Vagina (tissue), 2 donors: ENCODE measurements around the gene PPM1A. TPM values are rescaled to one million over a fixed set of nuclear protein-coding genes. Genes with fewer than 3 reads are reported as not detected.
A peak's percentile ranks its signal among the peaks of the same experiment; 100 is the strongest.

Experiments
- DNase-seq, 2 donors: peaks; one replicate each; pipeline ENCODE4 v3.0.0-alpha.2; 2017; ENCODE audit errors: extremely low spot score in 2 of 2
- H3K27ac ChIP-seq: fragments of 200-600 bp; sonication (generic); one replicate; pipeline ENCODE4 v1.5.1; 2019
- H3K27me3 ChIP-seq: fragments of 200-600 bp; sonication (generic); one replicate; pipeline ENCODE4 v1.5.1; 2019
- H3K36me3 ChIP-seq, 2 donors: fragments of 200-600 bp; sonication (generic); one replicate each; pipeline ENCODE4 v1.5.1; 2017 to 2019
- H3K4me1 ChIP-seq: fragments of 200-600 bp; sonication (generic); one replicate; pipeline ENCODE4 v1.5.1; 2019
- H3K4me3 ChIP-seq, 2 donors: fragments of 200-600 bp; sonication (generic); 1 replicate in 1 of 2; 2 replicates in 1 of 2; pipeline ENCODE4 v1.5.1; 2016 to 2019
- H3K9me3 ChIP-seq: fragments of 200-600 bp; sonication (generic); one replicate; pipeline ENCODE4 v1.5.1; 2019
- POLR2A ChIP-seq, 2 donors: fragments of 450-650 bp; IDR thresholded peaks; one replicate each; pipeline ENCODE4 v1.6.1; 2017; ENCODE audit warnings: antibody characterized with exemption in 2 of 2, mild to moderate bottlenecking in 2 of 2, moderate library complexity in 2 of 2
- POLR2AphosphoS5 ChIP-seq, 2 donors: sonication (generic); formaldehyde crosslinking; IDR thresholded peaks; one replicate each; pipeline ENCODE4 v1.9.0; 2017; ENCODE audit warnings: antibody characterized with exemption in 2 of 2, mild to moderate bottlenecking in 2 of 2, low read depth in 1 of 2; ENCODE audit not compliant: insufficient read depth in 1 of 2
- intact Hi-C: fragments of 100-400 bp; cut with DNase I; formaldehyde crosslinking; loops from one replicate; pipeline ENCODE4 v1.15.1; 2023
- total RNA-seq: library from RNA; depleted of rRNA; stranded (reverse); fragments of >200 nt; gene quantifications from one replicate; pipeline ENCODE4 v1.2.3, GENCODE V29; 2016
- TF ChIP-seq, protein P1 (sequence below), 3 experiments: fragments of 450-650 bp in 2 of 3; fragments of 200-600 bp in 1 of 3; sonication (generic) in 1 of 3; IDR thresholded peaks; one replicate each; pipeline ENCODE4 v1.5.1; 2017 to 2019; ENCODE audit warnings: antibody characterized with exemption in 3 of 3, mild to moderate bottlenecking in 2 of 3, moderate library complexity in 2 of 3

PPM1A gene
- total RNA-seq, 1 donor from 2014 or later, result 33.9 TPM

DNA sequence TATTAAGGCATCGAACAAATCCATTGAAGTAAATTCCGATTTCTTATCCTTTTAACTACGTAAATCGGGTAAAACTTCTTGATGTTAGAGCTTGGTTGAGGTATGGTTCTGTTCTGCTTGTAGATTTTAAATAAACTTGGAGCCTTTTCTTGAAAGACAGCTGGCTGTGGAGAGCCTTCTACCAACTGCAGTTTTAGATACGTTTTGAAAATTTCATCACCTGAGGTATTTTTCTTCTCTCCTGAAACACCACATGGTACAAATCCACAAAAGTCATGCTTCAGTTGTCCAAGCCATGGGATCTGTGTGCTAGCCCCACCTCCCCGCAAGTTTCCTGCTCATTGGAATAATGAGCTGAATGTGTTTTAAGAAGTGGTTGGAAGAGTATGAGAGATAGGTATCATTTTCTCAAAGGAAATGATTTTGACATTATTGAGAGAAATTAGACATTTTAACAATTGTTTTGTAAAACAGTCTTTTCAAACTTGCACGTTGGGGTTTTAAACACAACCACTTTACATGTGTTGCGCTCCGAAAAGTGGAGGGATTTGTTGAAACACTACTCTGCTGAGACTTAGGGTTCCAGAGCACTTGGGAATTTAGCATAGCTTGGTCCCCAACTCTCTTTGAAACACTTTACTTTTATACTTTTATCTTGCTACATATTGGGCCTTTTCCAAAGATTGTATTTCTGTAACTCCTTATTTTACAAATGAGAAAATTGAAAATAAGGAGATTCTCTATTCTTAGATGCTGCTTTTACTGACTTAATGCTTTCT lies 1.4 kb downstream of the PPM1A start:
- Histone ChIP-seq H3K4me1 (peaks cover 43% of the 10 kb centered on the region), H3K36me3 (no peaks in the 10 kb centered on the region), H3K27ac (peak overlapping the region; percentile 98), H3K27me3 (no peaks in the 10 kb centered on the region), H3K9me3 (no peaks in the 10 kb centered on the region), H3K4me3 (peak overlapping the region; percentile 69 to 90)
- DNase-seq, result no peak
- intact Hi-C loops, result no loop called here
- no peak for TF ChIP-seq POLR2AphosphoS5 (IDR thresholded peaks at IDR 0.05; ENCODE audit: insufficient read depth in 1 of 2, low read depth in 1 of 2)
- TF ChIP-seq, protein P1, sequence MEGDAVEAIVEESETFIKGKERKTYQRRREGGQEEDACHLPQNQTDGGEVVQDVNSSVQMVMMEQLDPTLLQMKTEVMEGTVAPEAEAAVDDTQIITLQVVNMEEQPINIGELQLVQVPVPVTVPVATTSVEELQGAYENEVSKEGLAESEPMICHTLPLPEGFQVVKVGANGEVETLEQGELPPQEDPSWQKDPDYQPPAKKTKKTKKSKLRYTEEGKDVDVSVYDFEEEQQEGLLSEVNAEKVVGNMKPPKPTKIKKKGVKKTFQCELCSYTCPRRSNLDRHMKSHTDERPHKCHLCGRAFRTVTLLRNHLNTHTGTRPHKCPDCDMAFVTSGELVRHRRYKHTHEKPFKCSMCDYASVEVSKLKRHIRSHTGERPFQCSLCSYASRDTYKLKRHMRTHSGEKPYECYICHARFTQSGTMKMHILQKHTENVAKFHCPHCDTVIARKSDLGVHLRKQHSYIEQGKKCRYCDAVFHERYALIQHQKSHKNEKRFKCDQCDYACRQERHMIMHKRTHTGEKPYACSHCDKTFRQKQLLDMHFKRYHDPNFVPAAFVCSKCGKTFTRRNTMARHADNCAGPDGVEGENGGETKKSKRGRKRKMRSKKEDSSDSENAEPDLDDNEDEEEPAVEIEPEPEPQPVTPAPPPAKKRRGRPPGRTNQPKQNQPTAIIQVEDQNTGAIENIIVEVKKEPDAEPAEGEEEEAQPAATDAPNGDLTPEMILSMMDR (IDR thresholded peaks at IDR 0.05), result no peak
- TF ChIP-seq POLR2A (IDR thresholded peaks at IDR 0.05), result no peak

DNA sequence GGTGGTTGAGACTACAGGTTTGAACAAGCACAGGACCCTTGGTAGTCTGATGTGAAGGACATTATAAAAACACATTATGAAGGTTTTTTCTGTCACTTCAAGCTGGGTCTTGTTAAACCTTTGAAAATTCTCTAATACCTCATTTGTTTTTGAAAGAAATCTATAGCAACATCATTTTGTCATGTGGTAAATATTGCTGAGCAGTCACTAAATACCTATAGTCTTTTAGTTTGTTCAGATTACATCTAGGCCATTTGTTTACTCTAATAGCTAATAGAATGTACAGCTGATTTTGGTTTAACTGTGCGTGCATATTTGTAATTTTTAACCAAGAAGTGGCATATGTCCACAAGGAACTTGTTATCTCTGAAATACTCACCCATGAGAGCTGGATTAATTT lies 2.9 kb downstream of the PPM1A start:
- TF ChIP-seq POLR2AphosphoS5 (IDR thresholded peaks at IDR 0.05; ENCODE audit: insufficient read depth in 1 of 2, low read depth in 1 of 2) (no peak), POLR2A (IDR thresholded peaks at IDR 0.05) (no peak)
- TF ChIP-seq, protein P1 (IDR thresholded peaks at IDR 0.05), result no peak
- Histone ChIP-seq H3K27me3 (no peaks in the 10 kb centered on the region), H3K27ac (no peak overlapping the region), H3K4me1 (peaks cover 54% of the 10 kb centered on the region), H3K36me3 (no peaks in the 10 kb centered on the region), H3K9me3 (no peaks in the 10 kb centered on the region), H3K4me3 (peak overlapping the region; percentile 11 to 69)
- intact Hi-C loops, result no loop called here
- no peak for DNase-seq

DNA sequence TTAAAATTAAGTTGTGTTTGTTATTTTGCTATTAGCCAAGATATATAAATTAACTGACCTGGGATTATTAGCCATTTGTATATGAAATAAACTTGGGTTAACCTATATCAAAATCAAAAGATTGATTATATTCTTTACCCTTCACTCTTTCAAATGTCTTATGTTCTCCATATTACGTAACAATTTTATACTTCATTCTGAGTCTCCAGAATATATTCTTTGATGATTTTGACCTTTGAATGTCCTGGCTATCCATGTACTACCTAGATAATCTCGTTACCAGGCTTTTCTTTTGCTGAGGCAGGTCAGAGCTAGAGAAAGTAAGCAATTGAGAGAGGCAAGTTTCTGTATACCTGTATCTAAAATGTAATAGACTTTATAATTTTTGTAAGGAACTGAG lies 3.6 kb downstream of the PPM1A start:
- Histone ChIP-seq H3K27me3 (no peaks in the 10 kb centered on the region), H3K36me3 (no peaks in the 10 kb centered on the region), H3K4me1 (peaks cover 54% of the 10 kb centered on the region), H3K27ac (no peak overlapping the region), H3K9me3 (no peaks in the 10 kb centered on the region), H3K4me3 (no peak overlapping the region)
- TF ChIP-seq, protein P1 (IDR thresholded peaks at IDR 0.05), result no peak
- no peak for TF ChIP-seq POLR2AphosphoS5 (IDR thresholded peaks at IDR 0.05; ENCODE audit: insufficient read depth in 1 of 2, low read depth in 1 of 2)
- TF ChIP-seq POLR2A (IDR thresholded peaks at IDR 0.05), result no peak
- intact Hi-C loops, result no loop called here
- no peak for DNase-seq

DNA sequence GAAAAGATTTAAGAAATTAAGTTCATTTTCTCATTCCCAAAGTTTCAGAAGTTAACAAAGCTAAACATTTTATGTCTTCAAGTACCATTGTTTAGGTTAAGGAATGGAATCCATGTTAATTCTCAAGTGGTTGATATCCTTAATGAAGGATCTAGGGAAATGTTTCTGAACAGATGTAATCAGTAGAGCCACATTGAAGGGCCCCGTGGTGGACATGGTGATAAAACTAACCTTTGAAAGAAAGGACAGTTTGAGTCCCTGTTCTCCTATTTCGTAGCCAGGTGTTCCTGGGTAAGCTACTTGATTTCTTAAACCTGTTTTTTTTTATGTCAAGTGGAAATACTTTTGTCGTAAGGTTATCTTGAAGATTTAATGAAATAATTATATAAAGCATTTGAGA lies 4.6 kb downstream of the PPM1A start:
- no peaks in the 10 kb centered on the region for H3K9me3 ChIP-seq
- H3K36me3 ChIP-seq, result no peaks in the 10 kb centered on the region
- H3K4me1 ChIP-seq, result peaks cover 54% of the 10 kb centered on the region
- no peaks in the 10 kb centered on the region for H3K27me3 ChIP-seq
- TF ChIP-seq, protein P1 (IDR thresholded peaks at IDR 0.05), result no peak
- no peak for TF ChIP-seq POLR2A (IDR thresholded peaks at IDR 0.05)
- TF ChIP-seq POLR2AphosphoS5 (IDR thresholded peaks at IDR 0.05; ENCODE audit: insufficient read depth in 1 of 2, low read depth in 1 of 2), result no peak
- intact Hi-C loops, result no loop called here
- no peak overlapping the region for H3K27ac ChIP-seq
- no peak overlapping the region for H3K4me3 ChIP-seq
- DNase-seq, result no peak

DNA sequence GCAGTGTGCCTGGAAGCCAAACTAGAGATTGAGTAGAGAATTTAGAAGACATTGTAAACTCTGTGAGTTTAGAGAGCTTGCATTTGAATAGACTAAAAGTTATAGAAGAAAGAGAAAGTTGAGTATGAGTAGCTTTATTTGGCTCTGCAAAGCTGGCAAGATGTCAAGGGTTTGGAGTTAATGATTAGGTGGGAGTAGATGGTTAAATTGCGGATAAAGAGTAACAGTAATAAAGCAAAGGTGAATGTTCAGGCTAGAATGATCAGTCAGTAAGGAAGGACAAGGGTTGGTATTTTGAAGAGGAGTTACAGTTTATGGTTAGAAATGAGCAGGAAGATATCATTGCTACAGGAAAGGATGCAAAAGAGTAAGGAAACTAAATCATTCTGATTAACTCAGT lies 5.2 kb downstream of the PPM1A start:
- H3K4me1 ChIP-seq, result peaks cover 54% of the 10 kb centered on the region
- no peak for TF ChIP-seq POLR2A (IDR thresholded peaks at IDR 0.05)
- TF ChIP-seq POLR2AphosphoS5 (IDR thresholded peaks at IDR 0.05; ENCODE audit: insufficient read depth in 1 of 2, low read depth in 1 of 2), result no peak
- TF ChIP-seq, protein P1 (IDR thresholded peaks at IDR 0.05), result no peak
- no peak overlapping the region for H3K4me3 ChIP-seq

More for the DNA sequence above, 5.2 kb downstream of the PPM1A start:
- no peak for DNase-seq
- Histone ChIP-seq H3K27ac (no peak overlapping the region), H3K27me3 (no peaks in the 10 kb centered on the region), H3K9me3 (no peaks in the 10 kb centered on the region), H3K36me3 (no peaks in the 10 kb centered on the region)
- intact Hi-C loops, result no loop called here
